ENCODE measurements around the gene TMEM150A.

The TMEM150A gene

GRCh38 chr2:85607268-85608215 is 5.0 kb upstream of the TMEM150A start:
- Histone ChIP-seq H3K4me2 (ENCODE audit: low read length) (no peak overlapping the region), H3K36me3 (ENCODE audit: control insufficient read depth, low read length) (peaks cover 33% of the 10 kb centered on the region), H3F3A (ENCODE audit: control insufficient read depth, insufficient read depth) (peaks cover 9% of the 10 kb centered on the region; the same call in 1 of the 2 replicates), H3K79me2 (ENCODE audit: control insufficient read depth, low read length) (peaks cover 28% of the 10 kb centered on the region), H3K9me2 (replicated peaks; ENCODE audit: control insufficient read depth, low read length) (no peaks in the 10 kb centered on the region), H3K9me3 (ENCODE audit: control insufficient read depth, insufficient read depth, low read length) (no peaks in the 10 kb centered on the region), H3K27me3 (ENCODE audit: control insufficient read depth, low read length) (no peaks in the 10 kb centered on the region), H3K4me1 (ENCODE audit: control insufficient read depth, low read length) (peaks cover 20% of the 10 kb centered on the region), H4K20me1 (ENCODE audit: control insufficient read depth, insufficient read depth, low read depth, low read length) (no peaks in the 10 kb centered on the region), H3K4me3 (ENCODE audit: low read length) (no peak overlapping the region), H3K27ac (ENCODE audit: low read depth, low read length) (no peak overlapping the region)
- TF ChIP-seq EZH2phosphoT487 (IDR thresholded peaks at IDR 0.05; ENCODE audit: borderline replicate concordance, low read length) = no peak
- TF ChIP-seq, protein P1, sequence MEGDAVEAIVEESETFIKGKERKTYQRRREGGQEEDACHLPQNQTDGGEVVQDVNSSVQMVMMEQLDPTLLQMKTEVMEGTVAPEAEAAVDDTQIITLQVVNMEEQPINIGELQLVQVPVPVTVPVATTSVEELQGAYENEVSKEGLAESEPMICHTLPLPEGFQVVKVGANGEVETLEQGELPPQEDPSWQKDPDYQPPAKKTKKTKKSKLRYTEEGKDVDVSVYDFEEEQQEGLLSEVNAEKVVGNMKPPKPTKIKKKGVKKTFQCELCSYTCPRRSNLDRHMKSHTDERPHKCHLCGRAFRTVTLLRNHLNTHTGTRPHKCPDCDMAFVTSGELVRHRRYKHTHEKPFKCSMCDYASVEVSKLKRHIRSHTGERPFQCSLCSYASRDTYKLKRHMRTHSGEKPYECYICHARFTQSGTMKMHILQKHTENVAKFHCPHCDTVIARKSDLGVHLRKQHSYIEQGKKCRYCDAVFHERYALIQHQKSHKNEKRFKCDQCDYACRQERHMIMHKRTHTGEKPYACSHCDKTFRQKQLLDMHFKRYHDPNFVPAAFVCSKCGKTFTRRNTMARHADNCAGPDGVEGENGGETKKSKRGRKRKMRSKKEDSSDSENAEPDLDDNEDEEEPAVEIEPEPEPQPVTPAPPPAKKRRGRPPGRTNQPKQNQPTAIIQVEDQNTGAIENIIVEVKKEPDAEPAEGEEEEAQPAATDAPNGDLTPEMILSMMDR (IDR thresholded peaks at IDR 0.05; ENCODE audit: low read depth, low read length, poor library complexity, severe bottlenecking) = no peak

DNA sequence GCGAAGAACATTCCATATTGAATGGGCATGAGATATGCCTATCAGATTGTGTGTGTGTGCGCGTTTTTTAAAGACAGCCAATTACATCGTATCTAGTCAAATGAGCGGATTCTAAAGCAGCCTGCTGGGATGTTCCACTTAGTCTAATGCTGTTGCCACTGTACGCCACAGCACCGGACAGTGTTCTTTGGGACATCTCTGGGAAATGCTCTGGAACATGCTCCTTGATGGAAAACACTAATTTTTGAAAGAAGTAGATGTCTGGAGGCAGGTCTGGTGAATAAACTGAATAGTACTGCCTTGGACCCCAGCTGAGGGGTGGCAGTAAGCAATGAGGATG is 3.6 kb upstream of the TMEM150A start:
- Histone ChIP-seq H3K36me3 (ENCODE audit: control insufficient read depth, low read length) (peaks cover 27% of the 10 kb centered on the region), H3K4me3 (ENCODE audit: low read length) (no peak overlapping the region), H3K4me2 (ENCODE audit: low read length) (no peak overlapping the region), H3K27ac (ENCODE audit: low read depth, low read length) (no peak overlapping the region), H3K79me2 (ENCODE audit: control insufficient read depth, low read length) (peaks cover 14% of the 10 kb centered on the region), H3F3A (ENCODE audit: control insufficient read depth, insufficient read depth) (peaks cover 9% of the 10 kb centered on the region; the same call in 1 of the 2 replicates), H4K20me1 (ENCODE audit: control insufficient read depth, insufficient read depth, low read depth, low read length) (no peaks in the 10 kb centered on the region), H3K27me3 (ENCODE audit: control insufficient read depth, low read length) (no peaks in the 10 kb centered on the region), H3K9me2 (replicated peaks; ENCODE audit: control insufficient read depth, low read length) (no peaks in the 10 kb centered on the region), H3K9me3 (ENCODE audit: control insufficient read depth, insufficient read depth, low read length) (no peaks in the 10 kb centered on the region), H3K4me1 (ENCODE audit: control insufficient read depth, low read length) (peaks cover 21% of the 10 kb centered on the region)
- TF ChIP-seq EZH2phosphoT487 (IDR thresholded peaks at IDR 0.05; ENCODE audit: borderline replicate concordance, low read length) = no peak
- TF ChIP-seq, protein P1 (IDR thresholded peaks at IDR 0.05; ENCODE audit: low read depth, low read length, poor library complexity, severe bottlenecking) = no peak

GRCh38 chr2:85605406-85606115 is 3.1 kb upstream of the TMEM150A start:
- Histone ChIP-seq H3K27me3 (ENCODE audit: control insufficient read depth, low read length) (no peaks in the 10 kb centered on the region), H3K4me2 (ENCODE audit: low read length) (no peak overlapping the region), H4K20me1 (ENCODE audit: control insufficient read depth, insufficient read depth, low read depth, low read length) (no peaks in the 10 kb centered on the region), H3K9me3 (ENCODE audit: control insufficient read depth, insufficient read depth, low read length) (no peaks in the 10 kb centered on the region), H3K4me3 (ENCODE audit: low read length) (no peak overlapping the region), H3K27ac (ENCODE audit: low read depth, low read length) (no peak overlapping the region), H3K36me3 (ENCODE audit: control insufficient read depth, low read length) (peaks cover 27% of the 10 kb centered on the region), H3K9me2 (replicated peaks; ENCODE audit: control insufficient read depth, low read length) (no peaks in the 10 kb centered on the region), H3K4me1 (ENCODE audit: control insufficient read depth, low read length) (peaks cover 16% of the 10 kb centered on the region), H3F3A (ENCODE audit: control insufficient read depth, insufficient read depth) (peaks cover 9% of the 10 kb centered on the region; the same call in 1 of the 2 replicates), H3K79me2 (ENCODE audit: control insufficient read depth, low read length) (peaks cover 9% of the 10 kb centered on the region)
- no peak for TF ChIP-seq EZH2phosphoT487 (IDR thresholded peaks at IDR 0.05; ENCODE audit: borderline replicate concordance, low read length)
- TF ChIP-seq, protein P1 (IDR thresholded peaks at IDR 0.05; ENCODE audit: low read depth, low read length, poor library complexity, severe bottlenecking) = no peak

All from DOHH2 (cell line).